ENCODE data around the gene NR2F1-AS1. TPM values are rescaled to one million over a fixed set of nuclear protein-coding genes. Genes with fewer than 3 reads are reported as not detected.

Gene NR2F1-AS1
- total and polyA plus RNA-seq, 2 experiments from 2014 or later = 0.59 to 4.5 TPM

- peak; percentile 93 for ATAC-seq
- Histone ChIP-seq H3K27me3 (ENCODE audit: insufficient read depth) (peaks cover 89% of the 10 kb centered on the region), H3K27ac (ENCODE audit: low read depth) (no peak overlapping the region), H3K4me1 (ENCODE audit: insufficient read depth) (peaks cover 38% of the 10 kb centered on the region), H3K79me2 (replicated peaks; ENCODE audit: insufficient read depth) (no peaks in the 10 kb centered on the region), H2AFZ (no peak overlapping the region), H3F3A (replicated peaks; ENCODE audit: low read depth) (0 out of 2 replicates have a peak, but pooled peaks cover 5% of the 10 kb centered on the region), H4K20me1 (replicated peaks; ENCODE audit: insufficient read depth) (peaks cover 27% of the 10 kb centered on the region), H3K4me2 (peak overlapping the region; percentile 91), H3K4me3 (peak overlapping the region; percentile 66), H3K9me2 (ENCODE audit: insufficient read depth) (no peaks in the 10 kb centered on the region), H3K36me3 (ENCODE audit: insufficient read depth) (no peaks in the 10 kb centered on the region)
- no peak for TF ChIP-seq REST (IDR thresholded peaks at IDR 0.05; ENCODE audit: unreplicated experiment)
- no peak; a peak in 1 of 4 replicates for TF ChIP-seq CTCF (conservative IDR thresholded peaks at IDR 0.05; ENCODE audit: low read depth in 2 of 2)
- peak; percentile 26; the same call in 1 of the 2 replicates for TF ChIP-seq NANOG (IDR thresholded peaks at IDR 0.05; ENCODE audit: borderline replicate concordance)
- TF ChIP-seq CREB1 (CRISPR knock-in tag; IDR thresholded peaks at IDR 0.05; ENCODE audit: low read depth) = no peak; the same call in 1 of the 2 replicates
- TF ChIP-seq EZH2phosphoT487 (IDR thresholded peaks at IDR 0.05; ENCODE audit: unreplicated experiment) = no peak
- no peak for TF ChIP-seq ZNF114 (CRISPR knock-in tag; IDR thresholded peaks at IDR 0.05)
- no peak for TF ChIP-seq ETS1 (IDR thresholded peaks at IDR 0.05)
- peak; percentile 25 for TF ChIP-seq EZH2 (IDR thresholded peaks at IDR 0.05; ENCODE audit: low read depth, unreplicated experiment)
- TF ChIP-seq JUNB (IDR thresholded peaks at IDR 0.05; ENCODE audit: unreplicated experiment) = no peak
- no peak for TF ChIP-seq POLR2AphosphoS5 (IDR thresholded peaks at IDR 0.05; ENCODE audit: low read depth)
- TF ChIP-seq STAT1 (IDR thresholded peaks at IDR 0.05; ENCODE audit: unreplicated experiment) = no peak
- Mint-ChIP-seq H3K4me1 (peaks cover 14% of the 10 kb centered on the region), H3K4me3 (peak overlapping the region; percentile 81), H3K9me3 (no peaks in the 10 kb centered on the region), H3K27me3 (ENCODE audit: insufficient read depth, low read depth, poor library complexity) (peaks cover 71% of the 10 kb centered on the region), H3K27ac (no peak overlapping the region; the same call in 1 of the 2 replicates), H3K36me3 (ENCODE audit: low read depth) (no peaks in the 10 kb centered on the region; the same call in 2 of the 3 replicates)
- DNase-seq (ENCODE audit: low spot score) = peak; percentile 88
These were observed 39.7 kb upstream of the NR2F1-AS1 start for GRCh38 chr5:93620487-93621326.
